Neural cell (in vitro differentiated cells): Measurements from ENCODE around the gene HDLBP.

Experiments used
- EZH2 ChIP-seq: fragments of 200-600, 300-800 bp; shearing (Covaris generic), sonication (generic); IDR thresholded peaks from 2 replicates; pipeline ENCODE4 v1.6.1; 2014; ENCODE audit warnings: antibody characterized with exemption, low read length, borderline replicate concordance, mild to moderate bottlenecking; ENCODE audit not compliant: insufficient read depth, poor library complexity, severe bottlenecking
- MXI1 ChIP-seq: fragments of 450-650 bp; conservative IDR thresholded peaks from 2 replicates; pipeline ENCODE4 v1.6.1; 2014; ENCODE audit warnings: antibody characterized with exemption, mild to moderate bottlenecking; ENCODE audit not compliant: poor library complexity, severe bottlenecking
- POLR2AphosphoS5 ChIP-seq: IDR thresholded peaks from 2 replicates; pipeline ENCODE4 v1.6.1; 2012
- RAD21 ChIP-seq: fragments of 450-650 bp; conservative IDR thresholded peaks from 2 replicates; pipeline ENCODE4 v1.6.1; 2014; ENCODE audit warnings: antibody characterized with exemption, mild to moderate bottlenecking, moderate library complexity
- TAF1 ChIP-seq: IDR thresholded peaks from 2 replicates; pipeline ENCODE4 v1.6.1; 2012; ENCODE audit warnings: low read depth
- TF ChIP-seq, protein P1 (sequence below): fragments of 450-650 bp; IDR thresholded peaks from 2 replicates; pipeline ENCODE4 v1.5.1; 2014; ENCODE audit warnings: antibody characterized with exemption, mild to moderate bottlenecking, moderate library complexity; ENCODE audit not compliant: poor library complexity, severe bottlenecking
- TF ChIP-seq, protein P2 (sequence below): IDR thresholded peaks from 2 replicates; pipeline ENCODE4 v1.6.1; 2012; ENCODE audit warnings: borderline replicate concordance

DNA sequence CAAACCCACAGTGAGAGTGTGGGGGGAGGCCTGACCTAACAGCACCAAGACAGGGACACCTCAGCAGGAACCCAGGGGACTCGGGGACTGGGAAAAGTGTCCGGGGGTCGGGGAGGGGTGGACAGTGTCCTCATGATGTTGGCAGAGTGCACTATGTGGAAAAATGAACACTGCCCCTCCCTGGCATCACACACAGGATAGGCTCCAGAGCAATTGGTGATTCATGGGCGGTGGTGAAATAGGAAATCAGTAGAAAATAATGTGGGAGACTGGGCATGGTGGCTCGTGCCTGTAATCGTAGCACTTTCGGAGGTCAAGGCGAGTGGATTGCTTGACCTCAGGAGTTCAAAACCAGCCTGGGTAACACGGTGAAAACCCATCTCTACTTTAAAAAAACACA lies 130.6 kb downstream of the HDLBP start:
- TF ChIP-seq, protein P1, sequence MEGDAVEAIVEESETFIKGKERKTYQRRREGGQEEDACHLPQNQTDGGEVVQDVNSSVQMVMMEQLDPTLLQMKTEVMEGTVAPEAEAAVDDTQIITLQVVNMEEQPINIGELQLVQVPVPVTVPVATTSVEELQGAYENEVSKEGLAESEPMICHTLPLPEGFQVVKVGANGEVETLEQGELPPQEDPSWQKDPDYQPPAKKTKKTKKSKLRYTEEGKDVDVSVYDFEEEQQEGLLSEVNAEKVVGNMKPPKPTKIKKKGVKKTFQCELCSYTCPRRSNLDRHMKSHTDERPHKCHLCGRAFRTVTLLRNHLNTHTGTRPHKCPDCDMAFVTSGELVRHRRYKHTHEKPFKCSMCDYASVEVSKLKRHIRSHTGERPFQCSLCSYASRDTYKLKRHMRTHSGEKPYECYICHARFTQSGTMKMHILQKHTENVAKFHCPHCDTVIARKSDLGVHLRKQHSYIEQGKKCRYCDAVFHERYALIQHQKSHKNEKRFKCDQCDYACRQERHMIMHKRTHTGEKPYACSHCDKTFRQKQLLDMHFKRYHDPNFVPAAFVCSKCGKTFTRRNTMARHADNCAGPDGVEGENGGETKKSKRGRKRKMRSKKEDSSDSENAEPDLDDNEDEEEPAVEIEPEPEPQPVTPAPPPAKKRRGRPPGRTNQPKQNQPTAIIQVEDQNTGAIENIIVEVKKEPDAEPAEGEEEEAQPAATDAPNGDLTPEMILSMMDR: no peak
- TF ChIP-seq EZH2 (no peak), RAD21 (no peak), POLR2AphosphoS5 (no peak), TAF1 (no peak), MXI1 (no peak)
- TF ChIP-seq, protein P2, sequence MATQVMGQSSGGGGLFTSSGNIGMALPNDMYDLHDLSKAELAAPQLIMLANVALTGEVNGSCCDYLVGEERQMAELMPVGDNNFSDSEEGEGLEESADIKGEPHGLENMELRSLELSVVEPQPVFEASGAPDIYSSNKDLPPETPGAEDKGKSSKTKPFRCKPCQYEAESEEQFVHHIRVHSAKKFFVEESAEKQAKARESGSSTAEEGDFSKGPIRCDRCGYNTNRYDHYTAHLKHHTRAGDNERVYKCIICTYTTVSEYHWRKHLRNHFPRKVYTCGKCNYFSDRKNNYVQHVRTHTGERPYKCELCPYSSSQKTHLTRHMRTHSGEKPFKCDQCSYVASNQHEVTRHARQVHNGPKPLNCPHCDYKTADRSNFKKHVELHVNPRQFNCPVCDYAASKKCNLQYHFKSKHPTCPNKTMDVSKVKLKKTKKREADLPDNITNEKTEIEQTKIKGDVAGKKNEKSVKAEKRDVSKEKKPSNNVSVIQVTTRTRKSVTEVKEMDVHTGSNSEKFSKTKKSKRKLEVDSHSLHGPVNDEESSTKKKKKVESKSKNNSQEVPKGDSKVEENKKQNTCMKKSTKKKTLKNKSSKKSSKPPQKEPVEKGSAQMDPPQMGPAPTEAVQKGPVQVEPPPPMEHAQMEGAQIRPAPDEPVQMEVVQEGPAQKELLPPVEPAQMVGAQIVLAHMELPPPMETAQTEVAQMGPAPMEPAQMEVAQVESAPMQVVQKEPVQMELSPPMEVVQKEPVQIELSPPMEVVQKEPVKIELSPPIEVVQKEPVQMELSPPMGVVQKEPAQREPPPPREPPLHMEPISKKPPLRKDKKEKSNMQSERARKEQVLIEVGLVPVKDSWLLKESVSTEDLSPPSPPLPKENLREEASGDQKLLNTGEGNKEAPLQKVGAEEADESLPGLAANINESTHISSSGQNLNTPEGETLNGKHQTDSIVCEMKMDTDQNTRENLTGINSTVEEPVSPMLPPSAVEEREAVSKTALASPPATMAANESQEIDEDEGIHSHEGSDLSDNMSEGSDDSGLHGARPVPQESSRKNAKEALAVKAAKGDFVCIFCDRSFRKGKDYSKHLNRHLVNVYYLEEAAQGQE: no peak
